ENCODE data around the gene MYH6. TPM values are rescaled to one million over a fixed set of nuclear protein-coding genes. Genes with fewer than 3 reads are reported as not detected.
A peak's percentile ranks its signal among the peaks of the same experiment; 100 is the strongest.

MYH6 gene
- total RNA-seq, 2 experiments from 2014 or later, result not detected

DNA sequence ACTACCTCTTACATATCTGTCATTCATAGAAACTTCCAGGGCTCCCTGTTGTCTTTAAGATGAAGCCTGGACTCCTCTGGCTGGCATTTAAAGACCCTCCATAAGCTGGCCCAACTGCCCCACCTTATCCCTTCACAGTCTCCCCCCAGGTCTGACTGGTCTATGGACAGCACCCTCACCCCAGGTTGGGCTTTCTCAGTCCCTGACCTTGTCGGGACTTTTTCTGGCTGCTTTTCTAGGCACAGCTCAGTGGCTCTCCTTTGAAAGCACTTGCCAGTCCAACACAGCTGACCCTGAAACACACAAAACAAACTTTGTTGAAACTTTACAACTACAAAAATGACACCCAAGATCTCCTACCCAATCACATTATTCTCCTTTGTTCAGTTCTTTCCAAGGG is 41.2 kb upstream of the MYH6 start:
- TF ChIP-seq CTCF (IDR thresholded peaks at IDR 0.05), result no peak
- Mint-ChIP-seq H3K36me3 (ENCODE audit: low read depth) (no peaks in the 10 kb centered on the region), H3K27me3 (peaks cover 12% of the 10 kb centered on the region), H3K4me1 (ENCODE audit: low read depth) (no peaks in the 10 kb centered on the region), H3K4me3 (no peak overlapping the region), H3K27ac (no peak overlapping the region), H3K9me3 (no peaks in the 10 kb centered on the region)
- DNase-seq (no peak), ATAC-seq (no peak)
- intact Hi-C loops (cut with micrococcal nuclease), result no loop called here
- ChIA-PET POLR2A (no interaction called here), CTCF (no interaction called here)

GRCh38 chr14:23447361-23448350 is 39.6 kb upstream of the MYH6 start:
- DNase-seq (no peak), ATAC-seq (peak; percentile 51)
- TF ChIP-seq CTCF (IDR thresholded peaks at IDR 0.05), result no peak
- intact Hi-C loops (cut with micrococcal nuclease), result no loop called here
- Mint-ChIP-seq H3K36me3 (ENCODE audit: low read depth) (no peaks in the 10 kb centered on the region), H3K4me3 (no peak overlapping the region), H3K27me3 (peaks cover 8% of the 10 kb centered on the region), H3K9me3 (no peaks in the 10 kb centered on the region), H3K27ac (peak overlapping the region; percentile 49), H3K4me1 (ENCODE audit: low read depth) (no peaks in the 10 kb centered on the region)
- POLR2A ChIA-PET, result interaction anchor here (1.1 kb wide), 1 partner anchor 10 kb away, joined by 3 read pairs; no protein-coding TSS in a partner anchor
- CTCF ChIA-PET, result interaction anchor here (1.5 to 2.1 kb wide), 2 partner anchors 9 to 35 kb away, joined by 3 to 6 read pairs; no protein-coding TSS in a partner anchor

- ChIA-PET CTCF (interaction anchor here (1.5 to 2.1 kb wide), 2 partner anchors 10 to 33 kb away, joined by 3 to 6 read pairs; no protein-coding TSS in a partner anchor), POLR2A (interaction anchor here (1.6 kb wide), 1 partner anchor 10 kb away, joined by 4 read pairs; no protein-coding TSS in a partner anchor)
- no peak for ATAC-seq
- TF ChIP-seq CTCF (IDR thresholded peaks at IDR 0.05), result no peak
- no peak overlapping the region for H3K4me3 Mint-ChIP-seq
- no peaks in the 10 kb centered on the region for H3K4me1 Mint-ChIP-seq (ENCODE audit: low read depth)
- intact Hi-C loops (cut with micrococcal nuclease), result no loop called here
- no peaks in the 10 kb centered on the region for H3K9me3 Mint-ChIP-seq
- DNase-seq, result no peak
- no peaks in the 10 kb centered on the region for H3K36me3 Mint-ChIP-seq (ENCODE audit: low read depth)
- H3K27me3 Mint-ChIP-seq, result peaks cover 8% of the 10 kb centered on the region
- no peak overlapping the region for H3K27ac Mint-ChIP-seq
These were observed 38.3 kb upstream of the MYH6 start for GRCh38 chr14:23446291-23446851.

GRCh38 chr14:23445773-23446172 is 37.7 kb upstream of the MYH6 start:
- H3K36me3 Mint-ChIP-seq (ENCODE audit: low read depth), result no peaks in the 10 kb centered on the region
- ChIA-PET POLR2A (interaction anchor here (1.6 kb wide), 1 partner anchor 9 kb away, joined by 4 read pairs; no protein-coding TSS in a partner anchor), CTCF (no interaction called here)
- H3K27ac Mint-ChIP-seq, result no peak overlapping the region
- no peak for DNase-seq
- H3K4me1 Mint-ChIP-seq (ENCODE audit: low read depth), result no peaks in the 10 kb centered on the region
- H3K4me3 Mint-ChIP-seq, result no peak overlapping the region
- peaks cover 7% of the 10 kb centered on the region for H3K27me3 Mint-ChIP-seq
- H3K9me3 Mint-ChIP-seq, result no peaks in the 10 kb centered on the region
- intact Hi-C loops (cut with micrococcal nuclease), result no loop called here
- TF ChIP-seq CTCF (IDR thresholded peaks at IDR 0.05), result no peak
- no peak for ATAC-seq

All from activated CD8-positive, alpha-beta T cell treated with anti-CD3 and anti-CD28 coated beads for 36 hours (primary cell).